Natural killer cell treated with Interleukin-12 subunit alpha and Interleukin-12 subunit beta and Interleukin-15 and Interleukin-18, amount 100 ng/mL, for 72 hours (primary cell): ENCODE data around the gene PLD5. TPM values are rescaled to one million over a fixed set of nuclear protein-coding genes. Genes with fewer than 3 reads are reported as not detected.
"Not testable (repeated sequence)": the region's sequence is repeated elsewhere in the genome, so short reads cannot be mapped to it uniquely, and the experiment has no call there.

Experiments used
- ATAC-seq, 2 donors: fragments of 150-1000 bp; cut with Tn5 transposase in 1 of 2; sonication (Bioruptor Pico), chemical (Tn5 transposase) in 1 of 2; 2 replicates each; pipeline ENCODE4 v1.10.0; 2021
- DNase-seq: peaks from one replicate; pipeline ENCODE4 v3.0.0; 2022; ENCODE audit warnings: low spot score
- H3K27ac Mint-ChIP-seq, 2 donors: 1 replicate in 1 of 2; 2 replicates in 1 of 2; pipeline ENCODE4 v1.8.0; 2022; ENCODE audit warnings: mixed read lengths in 2 of 2, mild to moderate bottlenecking in 1 of 2, moderate library complexity in 1 of 2
- H3K27me3 Mint-ChIP-seq, 2 donors: 1 replicate in 1 of 2; 2 replicates in 1 of 2; pipeline ENCODE4 v1.8.0; 2022; ENCODE audit warnings: mixed read lengths in 2 of 2
- H3K36me3 Mint-ChIP-seq: one replicate; pipeline ENCODE4 v1.8.0; 2022; ENCODE audit warnings: mixed read lengths
- H3K4me1 Mint-ChIP-seq, 2 donors: 1 replicate in 1 of 2; 2 replicates in 1 of 2; pipeline ENCODE4 v1.8.0; 2022; ENCODE audit warnings: low read depth in 2 of 2, mixed read lengths in 2 of 2, mild to moderate bottlenecking in 1 of 2
- H3K4me3 Mint-ChIP-seq: one replicate; pipeline ENCODE4 v1.8.0; 2022; ENCODE audit warnings: mixed read lengths
- H3K9me3 Mint-ChIP-seq: 2 replicates; pipeline ENCODE4 v1.8.0; 2022; ENCODE audit warnings: mixed read lengths
- total RNA-seq, 2 donors: library from RNA; stranded (reverse); gene quantifications; one replicate each; pipeline ENCODE4 v1.2.3, GENCODE V29; 2022

Gene PLD5
- total RNA-seq, 2 donors from 2014 or later = not detected

DNA sequence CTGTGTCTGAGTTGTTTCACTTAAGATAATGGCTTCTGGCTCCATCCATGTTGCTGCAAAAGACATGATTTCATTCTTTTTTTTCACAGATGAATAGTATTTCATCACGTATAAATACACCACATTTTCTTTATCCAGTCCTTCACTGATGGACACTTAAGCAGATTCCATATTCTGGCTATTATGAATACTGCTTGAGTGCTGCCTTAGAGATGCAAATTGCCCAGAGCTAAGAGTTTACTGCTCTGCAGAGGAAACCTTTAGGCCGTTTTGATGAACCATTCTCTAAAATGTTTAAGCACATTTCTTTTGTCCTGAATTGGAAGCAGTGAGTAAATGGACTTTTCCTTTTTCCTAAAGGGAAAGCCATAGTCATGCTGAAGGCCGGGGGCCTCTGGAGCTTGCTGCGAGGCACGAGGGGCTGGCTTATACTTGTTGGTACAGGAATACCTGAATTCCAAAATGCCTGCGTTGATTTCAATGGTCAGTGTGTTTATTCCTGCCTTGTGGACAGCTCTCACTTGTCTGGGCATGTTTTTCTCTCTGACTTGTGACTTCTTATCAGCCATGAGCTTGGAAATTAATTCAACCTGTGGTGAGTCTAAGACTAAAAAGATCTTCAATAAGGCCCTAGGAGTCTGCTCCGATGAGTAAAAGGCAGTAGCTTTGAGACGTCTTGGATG, 324.6 kb downstream of the PLD5 start:
- no peak overlapping the region for H3K4me3 Mint-ChIP-seq
- no peaks in the 10 kb centered on the region for H3K9me3 Mint-ChIP-seq
- H3K36me3 Mint-ChIP-seq = no peaks in the 10 kb centered on the region
- DNase-seq = no peak
- H3K27ac Mint-ChIP-seq = no peak overlapping the region
- no peak for ATAC-seq
- H3K4me1 Mint-ChIP-seq = no peaks in the 10 kb centered on the region
- H3K27me3 Mint-ChIP-seq = peaks cover 0 to 7% of the 10 kb centered on the region in 2 donors

- Mint-ChIP-seq H3K9me3 (peaks cover 3% of the 10 kb centered on the region), H3K27me3 (peaks cover 0 to 7% of the 10 kb centered on the region in 2 donors), H3K4me1 (no peaks in the 10 kb centered on the region), H3K36me3 (no peaks in the 10 kb centered on the region), H3K4me3 (no peak overlapping the region), H3K27ac (no peak overlapping the region)
- no peak for DNase-seq
- ATAC-seq = no peak
Observed at GRCh38 chr1:242197907-242198820, 326.3 kb downstream of the PLD5 start.

DNA sequence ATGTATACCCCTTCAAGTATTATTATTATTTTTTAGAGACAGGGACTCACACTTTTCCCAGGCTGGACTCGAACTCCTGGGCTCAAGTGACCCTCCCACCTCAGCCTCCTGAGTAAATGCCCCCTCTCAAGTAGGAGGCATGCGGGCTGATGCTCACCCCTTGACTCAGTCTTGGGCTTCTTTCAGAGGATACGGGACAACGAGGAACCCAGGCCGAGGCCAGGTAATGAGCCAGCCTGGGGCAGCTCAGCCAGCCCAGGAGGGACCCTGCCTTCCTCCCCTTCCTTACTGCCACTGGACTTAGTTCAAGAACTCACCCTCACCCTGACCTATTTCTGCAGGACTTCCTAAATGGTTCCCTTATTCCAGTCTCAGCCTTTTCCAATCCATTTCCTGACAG, 327.6 kb downstream of the PLD5 start:
- H3K36me3 Mint-ChIP-seq = no peaks in the 10 kb centered on the region
- DNase-seq = no peak

GRCh38 chr1:242196101-242196500, 328.4 kb downstream of the PLD5 start:
- ATAC-seq (no peak), DNase-seq (no peak)
- Mint-ChIP-seq H3K27me3 (peaks cover 0 to 7% of the 10 kb centered on the region in 2 donors), H3K4me3 (no peak overlapping the region), H3K27ac (no peak overlapping the region), H3K9me3 (peaks cover 7% of the 10 kb centered on the region), H3K4me1 (no peaks in the 10 kb centered on the region), H3K36me3 (no peaks in the 10 kb centered on the region)

More for the DNA sequence above, 327.6 kb downstream of the PLD5 start:
- no peak for ATAC-seq
- no peak overlapping the region for H3K27ac Mint-ChIP-seq
- no peaks in the 10 kb centered on the region for H3K4me1 Mint-ChIP-seq
- peaks cover 0 to 7% of the 10 kb centered on the region in 2 donors for H3K27me3 Mint-ChIP-seq
- peaks cover 3% of the 10 kb centered on the region for H3K9me3 Mint-ChIP-seq
- H3K4me3 Mint-ChIP-seq = no peak overlapping the region

DNA sequence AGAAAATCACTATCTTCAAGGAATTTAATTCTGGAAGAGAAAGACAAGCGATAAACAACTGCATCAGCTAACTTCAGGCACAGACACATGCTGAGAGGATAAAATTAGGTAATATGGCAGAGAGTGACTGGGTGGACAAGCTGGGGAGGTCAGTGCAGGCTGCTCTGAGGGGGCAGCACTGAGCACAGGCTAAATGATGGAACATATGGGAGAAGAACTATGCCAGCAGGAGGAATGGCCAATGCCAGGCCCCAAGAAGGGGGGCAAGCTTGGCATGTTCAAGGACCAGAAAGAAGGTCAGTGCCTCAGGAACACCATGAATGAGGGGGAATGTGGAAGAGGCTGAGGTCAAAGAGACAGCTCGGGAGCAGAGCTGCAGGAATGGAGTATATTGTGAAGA, 334.9 kb downstream of the PLD5 start:
- no peaks in the 10 kb centered on the region for H3K36me3 Mint-ChIP-seq
- no peak overlapping the region for H3K27ac Mint-ChIP-seq
- no peak overlapping the region for H3K4me3 Mint-ChIP-seq
- no peak for ATAC-seq
- peaks cover 6% of the 10 kb centered on the region for H3K9me3 Mint-ChIP-seq
- no peaks in the 10 kb centered on the region for H3K4me1 Mint-ChIP-seq
- no peak for DNase-seq
- H3K27me3 Mint-ChIP-seq = no peaks in the 10 kb centered on the region

DNA sequence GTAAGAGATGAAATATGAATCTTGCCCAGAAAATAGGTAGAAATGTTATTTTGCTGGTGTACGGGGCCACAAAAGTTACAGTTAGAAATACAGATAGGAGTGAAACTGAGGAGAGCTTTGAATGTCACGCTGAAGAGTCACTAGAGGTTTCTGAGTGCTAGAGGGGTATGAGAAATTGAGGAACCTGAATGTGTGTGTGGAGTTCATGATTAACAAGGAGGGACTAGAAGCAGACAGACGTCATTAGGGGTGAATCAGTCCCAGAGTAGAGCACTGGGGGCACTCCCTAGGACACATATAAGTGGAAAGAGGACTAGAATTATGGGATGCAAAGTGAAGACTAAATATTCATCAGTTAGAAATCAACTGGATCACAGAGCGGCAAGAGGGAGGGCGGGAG, 336.7 kb downstream of the PLD5 start:
- Mint-ChIP-seq H3K27me3 (no peaks in the 10 kb centered on the region), H3K9me3 (peaks cover 4% of the 10 kb centered on the region), H3K27ac (no peak overlapping the region), H3K4me1 (no peaks in the 10 kb centered on the region), H3K36me3 (no peaks in the 10 kb centered on the region), H3K4me3 (no peak overlapping the region)
- no peak for DNase-seq
- no peak for ATAC-seq

DNA sequence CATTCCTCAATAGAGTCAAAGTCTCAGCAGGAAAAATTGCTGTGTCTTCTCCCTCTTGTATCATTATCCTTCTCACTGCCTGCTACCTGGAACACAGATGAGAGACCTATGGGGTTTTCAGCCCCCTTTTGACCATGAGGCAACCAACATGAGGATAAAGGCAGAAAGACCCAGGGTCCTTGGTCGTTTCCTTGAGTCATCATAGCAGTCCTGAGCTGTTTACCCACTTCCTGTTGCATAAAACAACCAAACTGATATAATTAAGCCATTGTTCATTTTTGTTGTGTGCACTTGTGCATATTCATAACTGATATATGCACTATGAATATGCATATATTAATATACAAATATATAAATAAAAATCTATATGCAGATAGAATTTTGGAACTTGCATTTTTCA, 337.3 kb downstream of the PLD5 start:
- Mint-ChIP-seq H3K4me3 (no peak overlapping the region), H3K9me3 (peaks cover 4% of the 10 kb centered on the region), H3K27me3 (no peaks in the 10 kb centered on the region), H3K27ac (no peak overlapping the region), H3K4me1 (no peaks in the 10 kb centered on the region), H3K36me3 (no peaks in the 10 kb centered on the region)
- DNase-seq = no peak
- ATAC-seq = peak in 1 of 2 donors; percentile 41

DNA sequence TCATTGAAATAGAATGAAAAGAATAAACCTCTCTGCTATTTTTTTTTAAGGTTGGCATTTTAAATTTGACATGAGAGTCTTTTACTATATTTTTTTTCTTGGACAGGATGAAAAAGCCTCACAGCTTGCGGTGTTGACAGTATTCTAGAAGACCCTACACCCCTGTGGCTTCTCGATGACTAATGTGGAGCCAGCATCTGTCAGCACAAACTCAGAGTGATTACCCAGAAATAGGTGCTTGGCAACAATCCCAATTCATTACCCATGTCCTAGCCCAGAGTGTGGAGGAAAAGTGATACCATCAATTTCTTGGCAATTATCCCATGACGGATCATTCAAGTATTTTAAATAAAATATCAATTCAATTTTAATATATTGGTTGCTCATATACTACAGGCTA, 338.8 kb downstream of the PLD5 start:
- Mint-ChIP-seq H3K27ac (no peak overlapping the region), H3K4me3 (no peak overlapping the region), H3K36me3 (no peaks in the 10 kb centered on the region), H3K4me1 (no peaks in the 10 kb centered on the region), H3K9me3 (no peaks in the 10 kb centered on the region), H3K27me3 (no peaks in the 10 kb centered on the region)
- ATAC-seq (no peak), DNase-seq (no peak)

GRCh38 chr1:242184955-242185354, 339.5 kb downstream of the PLD5 start:
- no peaks in the 10 kb centered on the region for H3K27me3 Mint-ChIP-seq
- H3K27ac Mint-ChIP-seq = no peak overlapping the region
- H3K4me1 Mint-ChIP-seq = no peaks in the 10 kb centered on the region
- DNase-seq = no peak
- no peak for ATAC-seq
- no peaks in the 10 kb centered on the region for H3K9me3 Mint-ChIP-seq
- H3K36me3 Mint-ChIP-seq = no peaks in the 10 kb centered on the region
- H3K4me3 Mint-ChIP-seq = no peak overlapping the region

DNA sequence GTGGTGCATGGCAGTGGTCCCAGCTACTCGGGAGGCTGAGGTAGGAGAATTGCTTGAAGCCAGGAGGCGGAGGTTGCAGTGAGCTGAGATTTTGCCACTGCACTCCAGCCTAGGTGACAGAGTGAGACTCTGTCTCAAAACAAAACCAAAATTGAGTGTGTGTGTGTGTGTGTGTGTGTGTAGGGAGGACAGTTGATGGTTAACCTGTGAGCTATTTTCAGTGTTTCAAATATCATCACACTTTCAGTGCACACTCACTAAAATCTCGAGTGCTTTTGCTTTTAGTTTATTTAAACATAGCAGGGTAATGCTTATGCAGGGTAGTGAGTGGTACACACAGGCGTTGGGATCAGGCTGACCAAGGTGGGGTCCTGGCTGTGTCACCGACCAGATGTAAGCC, 344.7 kb downstream of the PLD5 start:
- H3K36me3 Mint-ChIP-seq, DNase-seq, H3K4me3 Mint-ChIP-seq, H3K27me3 Mint-ChIP-seq, H3K27ac Mint-ChIP-seq, ATAC-seq, H3K9me3 Mint-ChIP-seq, H3K4me1 Mint-ChIP-seq: not testable (repeated sequence)

DNA sequence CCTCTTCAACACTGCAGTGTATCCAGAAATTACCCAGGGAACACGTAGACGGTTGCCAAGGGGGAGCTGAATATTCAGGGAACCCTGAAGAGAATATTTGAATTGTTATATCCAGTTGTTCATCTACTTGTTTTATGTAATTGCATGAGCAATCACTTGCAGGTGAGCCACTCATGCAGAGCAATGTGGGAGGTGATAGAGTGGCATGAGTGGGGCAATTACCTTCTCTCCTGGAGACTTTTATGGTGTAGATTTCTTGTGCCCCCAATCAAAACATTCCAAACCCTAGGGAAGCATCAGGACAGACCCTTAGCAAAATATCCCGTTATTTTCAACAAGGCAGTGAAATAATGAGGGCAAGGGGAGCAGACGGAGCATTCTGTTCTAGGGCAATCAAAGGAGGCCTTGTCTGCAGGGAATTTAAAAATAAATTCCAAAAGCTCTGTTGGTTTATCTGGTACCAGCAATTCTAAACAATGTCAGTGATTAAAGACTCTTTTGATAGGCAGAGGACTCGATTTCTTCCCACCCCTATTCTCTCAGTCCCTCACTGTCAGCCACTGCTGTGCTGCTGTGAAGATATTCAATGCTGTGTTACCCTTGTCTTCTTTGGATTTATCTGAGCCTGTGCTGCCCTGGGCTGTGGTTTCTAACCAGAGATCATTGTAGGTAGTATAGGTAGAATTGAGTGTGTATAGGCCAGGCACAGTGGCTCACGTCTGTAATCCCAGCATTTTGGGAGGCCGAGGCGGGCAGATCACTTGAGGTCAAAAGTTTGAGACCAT, 345.4 kb downstream of the PLD5 start:
- H3K36me3 Mint-ChIP-seq = no peaks in the 10 kb centered on the region
- no peak overlapping the region for H3K4me3 Mint-ChIP-seq
- H3K27me3 Mint-ChIP-seq = no peaks in the 10 kb centered on the region
- no peak overlapping the region for H3K27ac Mint-ChIP-seq
- DNase-seq (no peak), ATAC-seq (no peak)
- no peaks in the 10 kb centered on the region for H3K4me1 Mint-ChIP-seq
- H3K9me3 Mint-ChIP-seq = no peaks in the 10 kb centered on the region

GRCh38 chr1:242178436-242178835, 346.1 kb downstream of the PLD5 start:
- Mint-ChIP-seq H3K27me3 (no peaks in the 10 kb centered on the region), H3K36me3 (no peaks in the 10 kb centered on the region), H3K4me3 (no peak overlapping the region), H3K9me3 (no peaks in the 10 kb centered on the region), H3K27ac (no peak overlapping the region), H3K4me1 (no peaks in the 10 kb centered on the region)
- DNase-seq = no peak
- no peak for ATAC-seq

DNA sequence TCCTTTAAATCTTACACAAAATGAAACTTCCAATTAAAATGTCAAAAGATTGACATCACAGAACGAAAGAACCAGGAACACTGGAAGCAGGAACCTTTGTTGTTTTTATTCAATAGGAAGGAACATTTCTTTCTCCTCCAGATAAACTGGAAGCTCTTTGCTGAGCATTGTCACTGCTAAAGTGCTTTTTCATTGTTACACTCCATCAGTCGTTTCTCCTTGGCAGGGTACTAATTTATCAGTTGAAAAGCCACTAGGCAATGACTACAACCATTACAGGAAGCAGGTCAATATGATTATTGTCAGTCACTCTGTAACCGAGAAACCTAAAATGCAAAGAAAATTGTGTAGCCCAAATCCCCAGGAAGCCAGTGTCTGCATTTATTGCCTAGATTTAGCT, 362.4 kb downstream of the PLD5 start:
- H3K4me1 Mint-ChIP-seq = no peaks in the 10 kb centered on the region
- H3K27ac Mint-ChIP-seq = no peak overlapping the region
- peaks cover 0 to 11% of the 10 kb centered on the region in 2 donors for H3K27me3 Mint-ChIP-seq
- H3K4me3 Mint-ChIP-seq = no peak overlapping the region
- peaks cover 2% of the 10 kb centered on the region for H3K9me3 Mint-ChIP-seq
- no peak for DNase-seq
- ATAC-seq = no peak
- no peaks in the 10 kb centered on the region for H3K36me3 Mint-ChIP-seq
